IPS DF 19.7 (cell line): ENCODE results near the gene GRHPR.
"Not testable (repeated sequence)": the region's sequence is repeated elsewhere in the genome, so short reads cannot be mapped to it uniquely, and the experiment has no call there.

Experiments used
- DNase-seq: peaks from one replicate; pipeline ENCODE4 v3.0.0-alpha.2; 2013; ENCODE audit warnings: low read depth, low spot score

GRHPR gene

GRCh38 chr9:37421914-37422288 is 595 bp upstream of the GRHPR start:
- DNase-seq = no peak

GRCh38 chr9:37423508-37423907 is 1.0 kb downstream of the GRHPR start:
- no peak for DNase-seq

GRCh38 chr9:37424204-37424685 is 1.7 kb downstream of the GRHPR start:
- DNase-seq = no peak

GRCh38 chr9:37424686-37425297 is 2.3 kb downstream of the GRHPR start:
- DNase-seq = no peak

- DNase-seq = no peak
These were observed 2.8 kb downstream of the GRHPR start for GRCh38 chr9:37425298-37425752.

- not testable (repeated sequence) for DNase-seq
These were observed 3.9 kb downstream of the GRHPR start for GRCh38 chr9:37426431-37426830.

- DNase-seq = no peak
These were observed 4.3 kb downstream of the GRHPR start for GRCh38 chr9:37426846-37427245.

GRCh38 chr9:37428345-37428744 is 5.8 kb downstream of the GRHPR start:
- no peak for DNase-seq

GRCh38 chr9:37429441-37430285 is 7.2 kb downstream of the GRHPR start:
- DNase-seq = no peak

GRCh38 chr9:37430841-37431597 is 8.5 kb downstream of the GRHPR start:
- DNase-seq = no peak

- no peak for DNase-seq
These were observed 9.5 kb downstream of the GRHPR start for GRCh38 chr9:37432020-37432419.

- DNase-seq = no peak
These were observed 11.4 kb downstream of the GRHPR start for GRCh38 chr9:37433867-37434371.

GRCh38 chr9:37436540-37436939 is 14.0 kb downstream of the GRHPR start:
- no peak for DNase-seq

- no peak for DNase-seq
These were observed 14.5 kb downstream of the GRHPR start for GRCh38 chr9:37437010-37437409.

GRCh38 chr9:37437621-37438020 is 15.1 kb downstream of the GRHPR start:
- DNase-seq = no peak

GRCh38 chr9:37438359-37438758 is 15.9 kb downstream of the GRHPR start:
- no peak for DNase-seq

- no peak for DNase-seq
These were observed 19.4 kb downstream of the GRHPR start for GRCh38 chr9:37441776-37442370.

- DNase-seq = no peak
These were observed 20.1 kb downstream of the GRHPR start for GRCh38 chr9:37442556-37442955.

- no peak for DNase-seq
These were observed 21.1 kb downstream of the GRHPR start for GRCh38 chr9:37443566-37443965.

GRCh38 chr9:37444890-37445289 is 22.4 kb downstream of the GRHPR start:
- DNase-seq = no peak

- DNase-seq = no peak
These were observed 23.3 kb downstream of the GRHPR start for GRCh38 chr9:37445832-37446231.

GRCh38 chr9:37446401-37446800 is 23.9 kb downstream of the GRHPR start:
- DNase-seq = no peak
